Liver (tissue), 9 donors: Measurements from ENCODE around the gene RBKS. TPM values are rescaled to one million over a fixed set of nuclear protein-coding genes. Genes with fewer than 3 reads are reported as not detected.

ENCODE experiments used
- DNase-seq: peaks from one replicate; pipeline ENCODE4 v3.0.0-alpha.2; 2017; ENCODE audit warnings: low spot score
- H3K27ac ChIP-seq, 2 donors: one replicate each; pipeline ENCODE4 v1.7.0; 2013; ENCODE audit warnings: inconsistent platforms in 2 of 2, low read length in 2 of 2, control low read depth in 1 of 2, low read depth in 1 of 2, mild to moderate bottlenecking in 1 of 2
- H3K27me3 ChIP-seq, 4 donors: one replicate each; pipeline versions ENCODE4 v1.6.1 to v1.7.0; 2013; ENCODE audit warnings: low read length in 3 of 4, inconsistent platforms in 1 of 4, mild to moderate bottlenecking in 1 of 4, moderate library complexity in 1 of 4; ENCODE audit not compliant: control insufficient read depth in 4 of 4, insufficient read depth in 4 of 4
- H3K36me3 ChIP-seq, 4 donors: one replicate each; pipeline versions ENCODE4 v1.6.1 to v1.7.0; 2013; ENCODE audit warnings: low read length in 3 of 4, mild to moderate bottlenecking in 3 of 4, low read depth in 1 of 4, moderate library complexity in 1 of 4; ENCODE audit not compliant: control insufficient read depth in 4 of 4, insufficient read depth in 3 of 4
- H3K4me1 ChIP-seq, 4 donors: one replicate each; pipeline versions ENCODE4 v1.6.1 to v1.7.0; 2013; ENCODE audit warnings: low read length in 3 of 4, mild to moderate bottlenecking in 3 of 4, moderate library complexity in 1 of 4; ENCODE audit not compliant: control insufficient read depth in 4 of 4, insufficient read depth in 4 of 4
- H3K4me3 ChIP-seq, 3 donors: one replicate each; pipeline versions ENCODE4 v1.6.1 to v1.7.0; 2013; ENCODE audit warnings: low read length in 3 of 3, control low read depth in 1 of 3, low read depth in 1 of 3, mild to moderate bottlenecking in 1 of 3
- H3K9ac ChIP-seq, 2 donors: one replicate each; pipeline ENCODE4 v1.7.0; 2013; ENCODE audit warnings: low read length in 2 of 2, mild to moderate bottlenecking in 2 of 2, moderate library complexity in 2 of 2, control low read depth in 1 of 2, low read depth in 1 of 2
- H3K9me3 ChIP-seq, 4 donors: one replicate each; pipeline versions ENCODE4 v1.6.1 to v1.7.0; 2013; ENCODE audit warnings: low read length in 3 of 4; ENCODE audit not compliant: control insufficient read depth in 4 of 4
- EGR1 ChIP-seq, 2 donors: IDR thresholded peaks; 2 replicates each; pipeline ENCODE4 v1.6.1; 2016 to 2018; ENCODE audit warnings: antibody characterized with exemption in 2 of 2, low read depth in 2 of 2
- FOXA1 ChIP-seq: IDR thresholded peaks from 2 replicates; pipeline ENCODE4 v1.6.1; 2016; ENCODE audit warnings: antibody characterized with exemption
- FOXA2 ChIP-seq: IDR thresholded peaks from 2 replicates; pipeline ENCODE4 v1.6.1; 2016; ENCODE audit warnings: antibody characterized with exemption
- GABPA ChIP-seq, 2 donors: IDR thresholded peaks in 1 of 2; conservative IDR thresholded peaks in 1 of 2; 2 replicates each; pipeline ENCODE4 v1.6.1; 2016; ENCODE audit warnings: antibody characterized with exemption in 2 of 2, mild to moderate bottlenecking in 1 of 2, moderate library complexity in 1 of 2
- HNF4A ChIP-seq, 2 donors: conservative IDR thresholded peaks; 2 replicates each; pipeline ENCODE4 v1.6.1; 2016; ENCODE audit warnings: antibody characterized with exemption in 2 of 2, mild to moderate bottlenecking in 2 of 2
- HNF4G ChIP-seq: IDR thresholded peaks from 2 replicates; pipeline ENCODE4 v1.6.1; 2016; ENCODE audit warnings: antibody characterized with exemption
- JUND ChIP-seq, 2 donors: IDR thresholded peaks; 2 replicates each; pipeline ENCODE4 v1.6.1; 2016; ENCODE audit warnings: antibody characterized with exemption in 2 of 2
- NR2F2 ChIP-seq: IDR thresholded peaks from 2 replicates; pipeline ENCODE4 v1.6.1; 2016; ENCODE audit warnings: antibody characterized with exemption
- RAD21 ChIP-seq, 2 donors: IDR thresholded peaks; 2 replicates each; pipeline ENCODE4 v1.6.1; 2016; ENCODE audit warnings: antibody characterized with exemption in 2 of 2, mild to moderate bottlenecking in 2 of 2
- RXRA ChIP-seq, 2 donors: IDR thresholded peaks; 2 replicates each; pipeline ENCODE4 v1.6.1; 2017 to 2018; ENCODE audit warnings: antibody characterized with exemption in 2 of 2, mild to moderate bottlenecking in 1 of 2
- SP1 ChIP-seq: IDR thresholded peaks from 2 replicates; pipeline ENCODE4 v1.6.1; 2018; ENCODE audit warnings: antibody characterized with exemption, mild to moderate bottlenecking
- TAF1 ChIP-seq: conservative IDR thresholded peaks from 2 replicates; pipeline ENCODE4 v1.6.1; 2016; ENCODE audit warnings: antibody characterized with exemption, mild to moderate bottlenecking
- YY1 ChIP-seq: IDR thresholded peaks from 2 replicates; pipeline ENCODE4 v1.6.1; 2016; ENCODE audit warnings: antibody characterized with exemption, mild to moderate bottlenecking
- WGBS: extraction: QIAGEN DNeasy Blood & Tissue Kit; methylation state at CpG from one replicate; pipeline ENCODE4 v1.1.7; 2013; 5-methylcytosine and 5-hydroxymethylcytosine counted together
- polyA plus RNA-seq, 2 donors: library from polyadenylated mRNA; stranded (reverse) in 1 of 2; unstranded in 1 of 2; fragments of 200-250 nt in 1 of 2; fragments of >200 nt in 1 of 2; fragmentation: Nextera tagmentation in 1 of 2; extraction: Ambion mirVana in 1 of 2; gene quantifications; one replicate each; pipeline versions ENCODE4 v1.2.1 to v1.2.3, GENCODE V29; 2013 to 2015
- total RNA-seq, 2 donors: library from RNA; depleted of rRNA; stranded (reverse); fragments of >200 nt; gene quantifications; one replicate each; pipeline ENCODE4 v1.2.3, GENCODE V29; 2014
- TF ChIP-seq, protein P1 (sequence below): IDR thresholded peaks from 2 replicates; pipeline ENCODE4 v1.6.1; 2016; ENCODE audit warnings: antibody characterized with exemption
- TF ChIP-seq, protein P2 (sequence below): IDR thresholded peaks from 2 replicates; pipeline ENCODE4 v1.6.1; 2016; ENCODE audit warnings: antibody characterized with exemption
- TF ChIP-seq, protein P3 (sequence below): IDR thresholded peaks from 2 replicates; pipeline ENCODE4 v1.6.1; 2016; ENCODE audit warnings: antibody characterized with exemption
- TF ChIP-seq, protein P4 (sequence below): IDR thresholded peaks from 2 replicates; pipeline ENCODE4 v1.6.1; 2016; ENCODE audit warnings: antibody characterized with exemption, mild to moderate bottlenecking
- TF ChIP-seq, protein P5 (sequence below): fragments of 150-350 bp; IDR thresholded peaks from 2 replicates; pipeline ENCODE4 v1.5.1; 2017; ENCODE audit warnings: improper control_type of control experiment, low read depth, low read length; ENCODE audit not compliant: missing input control
- donor health status: healthy.
- donor health status: healthy.
- donor health status: healthy.
- donor health status: healthy.
- donor health status: healthy.

The RBKS gene
- total and polyA plus RNA-seq, 4 donors = 6.3 to 18.8 (median 15.2) TPM

DNA sequence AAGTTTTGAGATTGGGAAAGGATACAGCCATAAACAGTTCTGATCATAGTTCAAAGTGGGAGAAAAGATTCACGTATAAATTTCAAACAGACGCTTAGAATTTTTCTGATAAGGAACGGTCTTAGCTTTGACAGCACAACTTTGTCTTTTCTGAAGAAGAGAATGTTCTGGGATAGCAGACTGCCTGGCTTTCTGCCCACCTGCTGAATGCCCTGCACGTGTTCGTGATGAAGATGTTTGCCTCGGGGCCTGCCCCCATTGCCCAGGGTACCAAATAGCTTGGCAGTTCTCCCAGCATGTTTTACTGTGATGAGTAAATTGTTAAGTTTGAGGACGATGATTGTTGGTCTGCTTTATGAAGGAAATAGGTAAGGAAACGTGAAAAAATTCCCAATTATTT, 114.1 kb downstream of the RBKS start:
- no peak overlapping the region for H3K4me3 ChIP-seq
- no peak overlapping the region for H3K27ac ChIP-seq
- no peak overlapping the region for H3K9ac ChIP-seq
- no peak for DNase-seq
- TF ChIP-seq HNF4A (conservative IDR thresholded peaks at IDR 0.05) = peak in 1 of 2 donors; percentile 28
- peak in 1 of 2 donors; percentile 4 for TF ChIP-seq RAD21 (IDR thresholded peaks at IDR 0.05)
- TF ChIP-seq FOXA2 = no peak
- TF ChIP-seq, protein P1, sequence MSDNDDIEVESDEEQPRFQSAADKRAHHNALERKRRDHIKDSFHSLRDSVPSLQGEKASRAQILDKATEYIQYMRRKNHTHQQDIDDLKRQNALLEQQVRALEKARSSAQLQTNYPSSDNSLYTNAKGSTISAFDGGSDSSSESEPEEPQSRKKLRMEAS = peak; percentile 55
- H3K9me3 ChIP-seq = no peaks in the 10 kb centered on the region
- peaks cover 0 to 23% (median 8%) of the 10 kb centered on the region in 4 donors for H3K36me3 ChIP-seq
- H3K27me3 ChIP-seq = no peaks in the 10 kb centered on the region
- 27% methylated on average over 8 of the region's 8 CpGs for WGBS
- H3K4me1 ChIP-seq = peaks cover 2 to 25% (median 16%) of the 10 kb centered on the region in 4 donors

DNA sequence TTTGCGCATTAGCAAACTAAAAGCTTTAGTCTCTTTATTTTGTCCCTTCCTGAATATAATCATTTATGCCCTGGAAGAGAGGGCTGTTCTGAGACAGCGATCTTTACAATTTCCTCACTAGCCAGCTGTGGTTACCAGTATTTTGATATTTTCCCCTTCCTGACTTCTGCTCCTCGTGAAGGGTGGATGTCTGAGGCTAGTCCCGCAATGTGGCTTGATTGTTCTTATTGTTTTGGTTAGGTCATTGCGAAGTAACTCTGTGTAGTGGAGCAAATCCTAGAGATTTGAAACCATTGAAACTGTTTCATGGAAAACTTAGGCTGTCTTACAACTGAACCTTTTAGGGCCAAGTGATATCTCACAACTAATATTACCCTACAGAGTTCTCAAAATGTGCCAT, 116.2 kb downstream of the RBKS start:
- Histone ChIP-seq H3K4me3 (no peak overlapping the region), H3K9me3 (no peaks in the 10 kb centered on the region)

More for the DNA sequence above, 116.2 kb downstream of the RBKS start:
- no peaks in the 10 kb centered on the region for H3K27me3 ChIP-seq
- TF ChIP-seq, protein P2, sequence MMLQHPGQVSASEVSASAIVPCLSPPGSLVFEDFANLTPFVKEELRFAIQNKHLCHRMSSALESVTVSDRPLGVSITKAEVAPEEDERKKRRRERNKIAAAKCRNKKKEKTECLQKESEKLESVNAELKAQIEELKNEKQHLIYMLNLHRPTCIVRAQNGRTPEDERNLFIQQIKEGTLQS = no peak
- TF ChIP-seq JUND (IDR thresholded peaks at IDR 0.05) = no peak
- TF ChIP-seq, protein P3, sequence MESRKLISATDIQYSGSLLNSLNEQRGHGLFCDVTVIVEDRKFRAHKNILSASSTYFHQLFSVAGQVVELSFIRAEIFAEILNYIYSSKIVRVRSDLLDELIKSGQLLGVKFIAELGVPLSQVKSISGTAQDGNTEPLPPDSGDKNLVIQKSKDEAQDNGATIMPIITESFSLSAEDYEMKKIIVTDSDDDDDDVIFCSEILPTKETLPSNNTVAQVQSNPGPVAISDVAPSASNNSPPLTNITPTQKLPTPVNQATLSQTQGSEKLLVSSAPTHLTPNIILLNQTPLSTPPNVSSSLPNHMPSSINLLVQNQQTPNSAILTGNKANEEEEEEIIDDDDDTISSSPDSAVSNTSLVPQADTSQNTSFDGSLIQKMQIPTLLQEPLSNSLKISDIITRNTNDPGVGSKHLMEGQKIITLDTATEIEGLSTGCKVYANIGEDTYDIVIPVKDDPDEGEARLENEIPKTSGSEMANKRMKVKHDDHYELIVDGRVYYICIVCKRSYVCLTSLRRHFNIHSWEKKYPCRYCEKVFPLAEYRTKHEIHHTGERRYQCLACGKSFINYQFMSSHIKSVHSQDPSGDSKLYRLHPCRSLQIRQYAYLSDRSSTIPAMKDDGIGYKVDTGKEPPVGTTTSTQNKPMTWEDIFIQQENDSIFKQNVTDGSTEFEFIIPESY = no peak
- no peak for TF ChIP-seq YY1
- TF ChIP-seq SP1 = no peak
- TF ChIP-seq HNF4G = no peak
- TF ChIP-seq RAD21 (IDR thresholded peaks at IDR 0.05) = no peak
- no peak for TF ChIP-seq EGR1 (IDR thresholded peaks at IDR 0.05; ENCODE audit: low read depth in 2 of 2)
- no peak for TF ChIP-seq TAF1
- no peak for TF ChIP-seq FOXA1
- TF ChIP-seq HNF4A (conservative IDR thresholded peaks at IDR 0.05) = no peak
- no peak for TF ChIP-seq FOXA2
- TF ChIP-seq, protein P4, sequence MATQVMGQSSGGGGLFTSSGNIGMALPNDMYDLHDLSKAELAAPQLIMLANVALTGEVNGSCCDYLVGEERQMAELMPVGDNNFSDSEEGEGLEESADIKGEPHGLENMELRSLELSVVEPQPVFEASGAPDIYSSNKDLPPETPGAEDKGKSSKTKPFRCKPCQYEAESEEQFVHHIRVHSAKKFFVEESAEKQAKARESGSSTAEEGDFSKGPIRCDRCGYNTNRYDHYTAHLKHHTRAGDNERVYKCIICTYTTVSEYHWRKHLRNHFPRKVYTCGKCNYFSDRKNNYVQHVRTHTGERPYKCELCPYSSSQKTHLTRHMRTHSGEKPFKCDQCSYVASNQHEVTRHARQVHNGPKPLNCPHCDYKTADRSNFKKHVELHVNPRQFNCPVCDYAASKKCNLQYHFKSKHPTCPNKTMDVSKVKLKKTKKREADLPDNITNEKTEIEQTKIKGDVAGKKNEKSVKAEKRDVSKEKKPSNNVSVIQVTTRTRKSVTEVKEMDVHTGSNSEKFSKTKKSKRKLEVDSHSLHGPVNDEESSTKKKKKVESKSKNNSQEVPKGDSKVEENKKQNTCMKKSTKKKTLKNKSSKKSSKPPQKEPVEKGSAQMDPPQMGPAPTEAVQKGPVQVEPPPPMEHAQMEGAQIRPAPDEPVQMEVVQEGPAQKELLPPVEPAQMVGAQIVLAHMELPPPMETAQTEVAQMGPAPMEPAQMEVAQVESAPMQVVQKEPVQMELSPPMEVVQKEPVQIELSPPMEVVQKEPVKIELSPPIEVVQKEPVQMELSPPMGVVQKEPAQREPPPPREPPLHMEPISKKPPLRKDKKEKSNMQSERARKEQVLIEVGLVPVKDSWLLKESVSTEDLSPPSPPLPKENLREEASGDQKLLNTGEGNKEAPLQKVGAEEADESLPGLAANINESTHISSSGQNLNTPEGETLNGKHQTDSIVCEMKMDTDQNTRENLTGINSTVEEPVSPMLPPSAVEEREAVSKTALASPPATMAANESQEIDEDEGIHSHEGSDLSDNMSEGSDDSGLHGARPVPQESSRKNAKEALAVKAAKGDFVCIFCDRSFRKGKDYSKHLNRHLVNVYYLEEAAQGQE = no peak
- TF ChIP-seq, protein P5, sequence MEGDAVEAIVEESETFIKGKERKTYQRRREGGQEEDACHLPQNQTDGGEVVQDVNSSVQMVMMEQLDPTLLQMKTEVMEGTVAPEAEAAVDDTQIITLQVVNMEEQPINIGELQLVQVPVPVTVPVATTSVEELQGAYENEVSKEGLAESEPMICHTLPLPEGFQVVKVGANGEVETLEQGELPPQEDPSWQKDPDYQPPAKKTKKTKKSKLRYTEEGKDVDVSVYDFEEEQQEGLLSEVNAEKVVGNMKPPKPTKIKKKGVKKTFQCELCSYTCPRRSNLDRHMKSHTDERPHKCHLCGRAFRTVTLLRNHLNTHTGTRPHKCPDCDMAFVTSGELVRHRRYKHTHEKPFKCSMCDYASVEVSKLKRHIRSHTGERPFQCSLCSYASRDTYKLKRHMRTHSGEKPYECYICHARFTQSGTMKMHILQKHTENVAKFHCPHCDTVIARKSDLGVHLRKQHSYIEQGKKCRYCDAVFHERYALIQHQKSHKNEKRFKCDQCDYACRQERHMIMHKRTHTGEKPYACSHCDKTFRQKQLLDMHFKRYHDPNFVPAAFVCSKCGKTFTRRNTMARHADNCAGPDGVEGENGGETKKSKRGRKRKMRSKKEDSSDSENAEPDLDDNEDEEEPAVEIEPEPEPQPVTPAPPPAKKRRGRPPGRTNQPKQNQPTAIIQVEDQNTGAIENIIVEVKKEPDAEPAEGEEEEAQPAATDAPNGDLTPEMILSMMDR = no peak
- no peak for TF ChIP-seq RXRA (IDR thresholded peaks at IDR 0.05)
- TF ChIP-seq GABPA (IDR thresholded peaks at IDR 0.05 in 1 of 2, conservative IDR thresholded peaks at IDR 0.05 in 1 of 2) = no peak
- TF ChIP-seq NR2F2 = no peak
- TF ChIP-seq, protein P1 = no peak
- H3K4me1 ChIP-seq = peaks cover 2 to 30% (median 18%) of the 10 kb centered on the region in 4 donors
- H3K9ac ChIP-seq = no peak overlapping the region
- no peak overlapping the region for H3K27ac ChIP-seq
- peaks cover 0 to 16% (median 3%) of the 10 kb centered on the region in 4 donors for H3K36me3 ChIP-seq
- no peak for DNase-seq
- 89% methylated on average over 5 of the region's 5 CpGs for WGBS
